Measurements from ENCODE around the gene SH3BP1. TPM values are rescaled to one million over a fixed set of nuclear protein-coding genes. Genes with fewer than 3 reads are reported as not detected.

Gene SH3BP1
- polyA plus RNA-seq, 2 of the 4 experiments (the other 2 are of a cell fraction): 1.8 to 2.7 TPM

DNA sequence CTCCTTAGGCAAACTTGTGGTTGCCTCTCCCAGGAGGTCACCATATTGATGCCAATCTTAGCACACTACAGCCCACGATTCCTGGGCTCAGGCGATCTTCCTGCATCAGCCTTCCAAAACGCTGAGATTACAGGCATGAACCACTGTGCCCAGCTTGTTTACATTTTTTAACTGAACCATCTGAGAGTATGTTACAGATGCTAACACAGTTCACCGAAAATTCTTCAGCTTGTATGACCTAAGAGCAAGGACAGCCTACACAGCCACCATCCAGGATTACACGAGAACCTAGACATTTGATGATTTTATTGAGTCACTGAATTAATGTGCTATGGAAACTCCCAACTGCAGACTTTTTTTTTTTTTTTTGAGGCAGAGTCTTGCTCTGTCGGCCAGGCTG, 30.1 kb downstream of the SH3BP1 start:
- DNase-seq (ENCODE audit: low read depth in 1 of 2, low spot score in 1 of 2): no peak
- Histone ChIP-seq H3K9me3 (no peaks in the 10 kb centered on the region), H3K27ac (no peak overlapping the region), H3K4me1 (peaks cover 2% of the 10 kb centered on the region; the same call in 1 of the 3 replicates), H3K4me2 (no peak overlapping the region), H3K4me3 (no peak overlapping the region)
- 71% methylated on average over 5 of the region's 6 CpGs for WGBS (ENCODE audit: missing lambda C conversion rate)
- FAIRE-seq: no peak
- ChIA-PET CTCF (interaction anchor here (0.6 to 15.2 kb wide), 5 partner anchors 9 to 125 kb away, joined by 3 to 152 read pairs (median 4); partner anchors contain the start of gene PDXP), POLR2A (no interaction called here)
- TF ChIP-seq NPAS2 (CRISPR knock-in tag; IDR thresholded peaks at IDR 0.05; ENCODE audit: borderline replicate concordance) (no peak), FOSL2 (IDR thresholded peaks at IDR 0.05) (no peak), FOSL2 (CRISPR knock-in tag; IDR thresholded peaks at IDR 0.05) (no peak), ZC3H11A (IDR thresholded peaks at IDR 0.05) (no peak), MYC (IDR thresholded peaks at IDR 0.05; ENCODE audit: borderline replicate concordance, low read length) (no peak)
- no peak for ATAC-seq

DNA sequence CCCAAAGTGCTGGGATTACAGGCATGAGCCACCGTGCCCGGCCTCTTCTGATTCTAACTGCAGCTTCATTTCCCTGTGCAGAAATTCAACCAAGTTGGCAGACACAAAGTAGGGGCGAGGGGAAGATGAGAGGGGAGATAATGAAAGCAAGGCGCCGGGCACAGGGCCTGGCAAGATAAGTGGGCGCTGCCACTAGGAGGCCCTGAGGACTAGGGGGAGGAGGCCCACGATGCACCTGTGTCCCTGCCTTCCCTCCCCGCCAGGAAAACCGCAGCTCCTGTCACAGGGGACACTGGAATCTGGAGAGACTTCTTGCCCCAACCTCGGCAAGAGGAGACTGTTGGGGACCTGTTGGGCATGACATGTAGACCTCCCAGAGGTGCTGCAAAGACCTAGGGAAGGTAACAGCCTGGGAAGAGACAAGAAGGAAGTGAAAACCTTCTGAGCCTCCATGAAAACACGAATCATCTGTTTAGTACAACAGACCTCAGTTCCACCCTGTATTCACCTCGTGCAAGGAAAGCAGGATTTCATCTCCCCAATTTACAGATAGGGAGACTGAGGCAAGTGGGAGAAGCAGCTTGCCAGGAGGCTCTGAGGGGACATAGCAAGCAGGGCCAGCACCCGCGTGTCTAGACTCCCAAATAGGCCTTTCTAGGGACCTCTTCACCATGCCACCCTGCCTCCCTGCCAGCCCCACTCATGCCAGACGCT, 32.9 kb downstream of the SH3BP1 start:
- H3K4me1 ChIP-seq: peaks cover 6% of the 10 kb centered on the region; the same call in 2 of the 3 replicates
- H3K9me3 ChIP-seq: no peaks in the 10 kb centered on the region
- DNase-seq (ENCODE audit: low read depth in 1 of 2, low spot score in 1 of 2) (no peak), ATAC-seq (no peak), FAIRE-seq (no peak)
- POLR2A ChIA-PET: no interaction called here
- TF ChIP-seq MAFK (IDR thresholded peaks at IDR 0.05; ENCODE audit: partially characterized antibody): no peak
- TF ChIP-seq KDM1A (IDR thresholded peaks at IDR 0.05; ENCODE audit: low read depth): no peak
- TF ChIP-seq HEYL (CRISPR knock-in tag; IDR thresholded peaks at IDR 0.05): no peak
- TF ChIP-seq HOXB13 (CRISPR knock-in tag; IDR thresholded peaks at IDR 0.05; ENCODE audit: low read depth): no peak
- TF ChIP-seq EHF (CRISPR knock-in tag; IDR thresholded peaks at IDR 0.05): no peak
- no peak for TF ChIP-seq POLR2A (IDR thresholded peaks at IDR 0.05; ENCODE audit: low read length)
- TF ChIP-seq, protein P1, sequence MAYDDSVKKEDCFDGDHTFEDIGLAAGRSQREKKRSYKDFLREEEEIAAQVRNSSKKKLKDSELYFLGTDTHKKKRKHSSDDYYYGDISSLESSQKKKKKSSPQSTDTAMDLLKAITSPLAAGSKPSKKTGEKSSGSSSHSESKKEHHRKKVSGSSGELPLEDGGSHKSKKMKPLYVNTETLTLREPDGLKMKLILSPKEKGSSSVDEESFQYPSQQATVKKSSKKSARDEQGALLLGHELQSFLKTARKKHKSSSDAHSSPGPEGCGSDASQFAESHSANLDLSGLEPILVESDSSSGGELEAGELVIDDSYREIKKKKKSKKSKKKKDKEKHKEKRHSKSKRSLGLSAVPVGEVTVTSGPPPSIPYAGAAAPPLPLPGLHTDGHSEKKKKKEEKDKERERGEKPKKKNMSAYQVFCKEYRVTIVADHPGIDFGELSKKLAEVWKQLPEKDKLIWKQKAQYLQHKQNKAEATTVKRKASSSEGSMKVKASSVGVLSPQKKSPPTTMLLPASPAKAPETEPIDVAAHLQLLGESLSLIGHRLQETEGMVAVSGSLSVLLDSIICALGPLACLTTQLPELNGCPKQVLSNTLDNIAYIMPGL (CRISPR knock-in tag; IDR thresholded peaks at IDR 0.05; ENCODE audit: borderline replicate concordance): no peak
- TF ChIP-seq HOXA7 (CRISPR knock-in tag; IDR thresholded peaks at IDR 0.05): no peak
- no peak for TF ChIP-seq EP300 (IDR thresholded peaks at IDR 0.05)
- TF ChIP-seq, protein P2, sequence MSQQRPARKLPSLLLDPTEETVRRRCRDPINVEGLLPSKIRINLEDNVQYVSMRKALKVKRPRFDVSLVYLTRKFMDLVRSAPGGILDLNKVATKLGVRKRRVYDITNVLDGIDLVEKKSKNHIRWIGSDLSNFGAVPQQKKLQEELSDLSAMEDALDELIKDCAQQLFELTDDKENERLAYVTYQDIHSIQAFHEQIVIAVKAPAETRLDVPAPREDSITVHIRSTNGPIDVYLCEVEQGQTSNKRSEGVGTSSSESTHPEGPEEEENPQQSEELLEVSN (IDR thresholded peaks at IDR 0.05; ENCODE audit: borderline replicate concordance, low read depth): no peak
- TF ChIP-seq, protein P3, sequence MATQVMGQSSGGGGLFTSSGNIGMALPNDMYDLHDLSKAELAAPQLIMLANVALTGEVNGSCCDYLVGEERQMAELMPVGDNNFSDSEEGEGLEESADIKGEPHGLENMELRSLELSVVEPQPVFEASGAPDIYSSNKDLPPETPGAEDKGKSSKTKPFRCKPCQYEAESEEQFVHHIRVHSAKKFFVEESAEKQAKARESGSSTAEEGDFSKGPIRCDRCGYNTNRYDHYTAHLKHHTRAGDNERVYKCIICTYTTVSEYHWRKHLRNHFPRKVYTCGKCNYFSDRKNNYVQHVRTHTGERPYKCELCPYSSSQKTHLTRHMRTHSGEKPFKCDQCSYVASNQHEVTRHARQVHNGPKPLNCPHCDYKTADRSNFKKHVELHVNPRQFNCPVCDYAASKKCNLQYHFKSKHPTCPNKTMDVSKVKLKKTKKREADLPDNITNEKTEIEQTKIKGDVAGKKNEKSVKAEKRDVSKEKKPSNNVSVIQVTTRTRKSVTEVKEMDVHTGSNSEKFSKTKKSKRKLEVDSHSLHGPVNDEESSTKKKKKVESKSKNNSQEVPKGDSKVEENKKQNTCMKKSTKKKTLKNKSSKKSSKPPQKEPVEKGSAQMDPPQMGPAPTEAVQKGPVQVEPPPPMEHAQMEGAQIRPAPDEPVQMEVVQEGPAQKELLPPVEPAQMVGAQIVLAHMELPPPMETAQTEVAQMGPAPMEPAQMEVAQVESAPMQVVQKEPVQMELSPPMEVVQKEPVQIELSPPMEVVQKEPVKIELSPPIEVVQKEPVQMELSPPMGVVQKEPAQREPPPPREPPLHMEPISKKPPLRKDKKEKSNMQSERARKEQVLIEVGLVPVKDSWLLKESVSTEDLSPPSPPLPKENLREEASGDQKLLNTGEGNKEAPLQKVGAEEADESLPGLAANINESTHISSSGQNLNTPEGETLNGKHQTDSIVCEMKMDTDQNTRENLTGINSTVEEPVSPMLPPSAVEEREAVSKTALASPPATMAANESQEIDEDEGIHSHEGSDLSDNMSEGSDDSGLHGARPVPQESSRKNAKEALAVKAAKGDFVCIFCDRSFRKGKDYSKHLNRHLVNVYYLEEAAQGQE (IDR thresholded peaks at IDR 0.05): no peak
- TF ChIP-seq ZC3H11A (IDR thresholded peaks at IDR 0.05): no peak
- CTCF ChIA-PET: interaction anchor here (0.6 to 15.2 kb wide), 6 partner anchors 10 to 639 kb away, joined by 3 to 152 read pairs (median 3); partner anchors contain the start of gene PDXP
- no peak overlapping the region for H3K4me2 ChIP-seq
- no peak overlapping the region for H3K4me3 ChIP-seq
- H3K27ac ChIP-seq: no peak overlapping the region; a peak in 1 of 6 replicates
- 87% methylated on average over 15 of the region's 15 CpGs for WGBS (ENCODE audit: missing lambda C conversion rate)
